GM23338 (cell line): ENCODE data around the gene SARS2. TPM values are rescaled to one million over a fixed set of nuclear protein-coding genes. Genes with fewer than 3 reads are reported as not detected.

Source experiments
- ATAC-seq: fragments of 200-7000 bp; cut with Tn5 transposase; 3 replicates; pipeline ENCODE4 v1.9.1; 2020
- DNase-seq: peaks from one replicate; pipeline ENCODE4 v3.0.0-alpha.2; 2015; ENCODE audit warnings: low spot score
- H2AFZ ChIP-seq: fragments of 200-600 bp; sonication (generic); 2 replicates; pipeline ENCODE4 v1.8.0; 2016; ENCODE audit warnings: antibody characterized with exemption, mild to moderate bottlenecking, moderate library complexity
- H3F3A ChIP-seq: fragments of 200-600 bp; sonication (generic); replicated peaks from 2 replicates; pipeline ENCODE4 v1.8.0; 2017; ENCODE audit warnings: antibody characterized with exemption, mixed run types, low read depth
- H3K27ac ChIP-seq: fragments of 200-600 bp; sonication (generic); 2 replicates; pipeline ENCODE4 v1.6.1; 2016; ENCODE audit warnings: low read depth
- H3K27me3 ChIP-seq: fragments of 200-600 bp; sonication (generic); 2 replicates; pipeline ENCODE4 v1.8.0; 2016; ENCODE audit warnings: mild to moderate bottlenecking, mixed run types, moderate library complexity; ENCODE audit not compliant: insufficient read depth
- H3K36me3 ChIP-seq: fragments of 200-600 bp; sonication (generic); 2 replicates; pipeline ENCODE4 v1.8.0; 2016; ENCODE audit warnings: mild to moderate bottlenecking; ENCODE audit not compliant: insufficient read depth
- H3K4me1 ChIP-seq: fragments of 200-600 bp; sonication (generic); 2 replicates; pipeline ENCODE4 v1.8.0; 2016; ENCODE audit warnings: mild to moderate bottlenecking, moderate library complexity; ENCODE audit not compliant: insufficient read depth
- H3K4me2 ChIP-seq: fragments of 200-600 bp; sonication (generic); 2 replicates; pipeline ENCODE4 v1.7.1; 2017; ENCODE audit warnings: mixed run types
- H3K4me3 ChIP-seq: fragments of 200-600 bp; sonication (generic); 2 replicates; pipeline ENCODE4 v1.6.1; 2016; ENCODE audit warnings: mixed run types
- H3K79me2 ChIP-seq: fragments of 200-600 bp; sonication (generic); replicated peaks from 2 replicates; pipeline ENCODE4 v1.8.0; 2017; ENCODE audit warnings: mild to moderate bottlenecking; ENCODE audit not compliant: insufficient read depth
- H3K9me2 ChIP-seq: fragments of 200-600 bp; sonication (generic); 2 replicates; pipeline ENCODE4 v1.8.0; 2017; ENCODE audit not compliant: insufficient read depth
- H4K20me1 ChIP-seq: fragments of 200-600 bp; sonication (generic); replicated peaks from 2 replicates; pipeline ENCODE4 v1.8.0; 2017; ENCODE audit warnings: mild to moderate bottlenecking; ENCODE audit not compliant: insufficient read depth
- H3K27ac Mint-ChIP-seq: 2 replicates; pipeline ENCODE4 v1.8.0; 2020; ENCODE audit warnings: inconsistent platforms, mild to moderate bottlenecking, moderate library complexity, mixed read lengths
- H3K27me3 Mint-ChIP-seq: 3 replicates; pipeline ENCODE4 v1.8.0; 2022; ENCODE audit warnings: low read depth, mild to moderate bottlenecking, moderate library complexity, mixed read lengths, inconsistent platforms; ENCODE audit not compliant: insufficient read depth, poor library complexity
- H3K36me3 Mint-ChIP-seq: 3 replicates; pipeline ENCODE4 v1.8.0; 2021; ENCODE audit warnings: low read depth, mild to moderate bottlenecking, inconsistent platforms, moderate library complexity, mixed read lengths
- H3K4me1 Mint-ChIP-seq: 3 replicates; pipeline ENCODE4 v1.8.0; 2020; ENCODE audit warnings: mild to moderate bottlenecking, inconsistent platforms, mixed read lengths
- H3K4me3 Mint-ChIP-seq: 3 replicates; pipeline ENCODE4 v1.8.0; 2021; ENCODE audit warnings: moderate library complexity, mild to moderate bottlenecking, inconsistent platforms, mixed read lengths
- H3K9me3 Mint-ChIP-seq: 3 replicates; pipeline ENCODE4 v1.8.0; 2020; ENCODE audit warnings: moderate library complexity, mild to moderate bottlenecking, inconsistent platforms, mixed read lengths
- EZH2 ChIP-seq: fragments of 200-600 bp; sonication (generic); IDR thresholded peaks from one replicate; pipeline ENCODE4 v1.8.0; 2017; ENCODE audit warnings: antibody characterized with exemption, mild to moderate bottlenecking, low read depth; ENCODE audit not compliant: unreplicated experiment
- JUNB ChIP-seq: IDR thresholded peaks from one replicate; pipeline ENCODE4 v1.6.1; 2016; ENCODE audit warnings: antibody characterized with exemption; ENCODE audit not compliant: unreplicated experiment
- NANOG ChIP-seq: IDR thresholded peaks from 2 replicates; pipeline ENCODE4 v1.6.1; 2016; ENCODE audit warnings: antibody characterized with exemption, borderline replicate concordance
- POLR2AphosphoS5 ChIP-seq: IDR thresholded peaks from 2 replicates; pipeline ENCODE4 v1.6.1; 2016; ENCODE audit warnings: antibody characterized with exemption, low read depth
- STAT1 ChIP-seq: IDR thresholded peaks from one replicate; pipeline ENCODE4 v1.6.1; 2016; ENCODE audit warnings: antibody characterized with exemption; ENCODE audit not compliant: unreplicated experiment
- ZNF114 ChIP-seq: fragments of 250-450 bp; sonication (Bioruptor Pico); IDR thresholded peaks from 2 replicates; pipeline ENCODE4 v1.5.0; 2020; ENCODE audit warnings: mild to moderate bottlenecking, moderate library complexity
- ZNF331 ChIP-seq: fragments of 250-450 bp; sonication (Bioruptor Pico); IDR thresholded peaks from 2 replicates; pipeline ENCODE4 v1.5.0; 2020; ENCODE audit warnings: low read depth, mild to moderate bottlenecking, moderate library complexity
- polyA plus RNA-seq: library from polyadenylated mRNA; unstranded; fragments of >200 nt; fragmentation: Nextera tagmentation; extraction: Ambion mirVana; gene quantifications from 2 replicates; pipeline ENCODE4 v1.2.1, GENCODE V29; 2016
- total RNA-seq: library from RNA; depleted of rRNA; stranded (reverse); fragments of >200 nt; shearing (Covaris generic); gene quantifications from 2 replicates; pipeline ENCODE4 v1.2.3, GENCODE V29; 2014
- TF ChIP-seq, protein P1 (sequence below), 2 experiments: fragments of 200-600 bp in 1 of 2; sonication (generic) in 1 of 2; conservative IDR thresholded peaks; 2 replicates each; pipeline versions ENCODE4 v1.5.1 to v1.6.1; 2016 to 2017; ENCODE audit warnings: antibody characterized with exemption in 2 of 2, low read depth in 2 of 2, mild to moderate bottlenecking in 2 of 2, moderate library complexity in 1 of 2
- TF ChIP-seq, protein P2 (sequence below): IDR thresholded peaks from 2 replicates; pipeline ENCODE4 v1.6.1; 2016; ENCODE audit warnings: antibody characterized with exemption
- TF ChIP-seq, protein P3 (sequence below): fragments of 250-450 bp; sonication (Bioruptor Pico); IDR thresholded peaks from 2 replicates; pipeline ENCODE4 v1.5.0; 2020; ENCODE audit warnings: mild to moderate bottlenecking, moderate library complexity
- TF ChIP-seq, protein P4 (sequence below): IDR thresholded peaks from one replicate; pipeline ENCODE4 v1.6.1; 2018; ENCODE audit warnings: antibody characterized with exemption; ENCODE audit not compliant: unreplicated experiment

SARS2 gene
- total and polyA plus RNA-seq, 2 experiments from 2014 or later: 70.6 to 75.7 TPM

DNA sequence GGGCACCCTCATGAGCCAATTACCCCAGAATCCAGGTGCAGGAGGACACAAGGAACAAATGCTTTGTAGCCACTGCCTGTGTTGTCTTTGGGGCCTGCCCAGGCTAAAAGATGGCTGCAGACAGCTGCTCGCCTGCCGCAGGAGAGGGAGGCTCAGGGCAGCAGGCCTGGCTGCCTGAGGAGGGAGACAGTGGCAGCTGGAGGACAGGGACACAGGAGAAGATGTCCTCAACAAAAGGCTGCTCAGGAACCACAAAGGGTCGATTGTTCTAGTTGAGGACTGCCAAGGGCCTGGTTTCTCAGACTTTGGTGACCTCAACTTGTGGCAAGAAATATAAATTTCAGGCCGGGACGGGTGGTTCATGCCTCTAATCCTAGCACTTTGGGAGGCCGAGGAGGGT, 38.8 kb downstream of the SARS2 start:
- H3K4me3 Mint-ChIP-seq: no peak overlapping the region
- Histone ChIP-seq H4K20me1 (no peaks in the 10 kb centered on the region), H3K36me3 (no peaks in the 10 kb centered on the region), H3K4me3 (no peak overlapping the region), H3F3A (no peaks in the 10 kb centered on the region), H2AFZ (no peak overlapping the region), H3K9me2 (no peaks in the 10 kb centered on the region), H3K4me2 (no peak overlapping the region), H3K27ac (no peak overlapping the region), H3K4me1 (no peaks in the 10 kb centered on the region), H3K27me3 (no peaks in the 10 kb centered on the region), H3K79me2 (no peaks in the 10 kb centered on the region)
- H3K27ac Mint-ChIP-seq: no peak overlapping the region
- no peak for ATAC-seq
- H3K9me3 Mint-ChIP-seq: no peaks in the 10 kb centered on the region; the same call in 2 of the 3 replicates
- H3K27me3 Mint-ChIP-seq: no peaks in the 10 kb centered on the region
- DNase-seq: no peak
- no peak for TF ChIP-seq NANOG
- no peak for TF ChIP-seq ZNF114 (CRISPR knock-in tag)
- TF ChIP-seq, protein P1, sequence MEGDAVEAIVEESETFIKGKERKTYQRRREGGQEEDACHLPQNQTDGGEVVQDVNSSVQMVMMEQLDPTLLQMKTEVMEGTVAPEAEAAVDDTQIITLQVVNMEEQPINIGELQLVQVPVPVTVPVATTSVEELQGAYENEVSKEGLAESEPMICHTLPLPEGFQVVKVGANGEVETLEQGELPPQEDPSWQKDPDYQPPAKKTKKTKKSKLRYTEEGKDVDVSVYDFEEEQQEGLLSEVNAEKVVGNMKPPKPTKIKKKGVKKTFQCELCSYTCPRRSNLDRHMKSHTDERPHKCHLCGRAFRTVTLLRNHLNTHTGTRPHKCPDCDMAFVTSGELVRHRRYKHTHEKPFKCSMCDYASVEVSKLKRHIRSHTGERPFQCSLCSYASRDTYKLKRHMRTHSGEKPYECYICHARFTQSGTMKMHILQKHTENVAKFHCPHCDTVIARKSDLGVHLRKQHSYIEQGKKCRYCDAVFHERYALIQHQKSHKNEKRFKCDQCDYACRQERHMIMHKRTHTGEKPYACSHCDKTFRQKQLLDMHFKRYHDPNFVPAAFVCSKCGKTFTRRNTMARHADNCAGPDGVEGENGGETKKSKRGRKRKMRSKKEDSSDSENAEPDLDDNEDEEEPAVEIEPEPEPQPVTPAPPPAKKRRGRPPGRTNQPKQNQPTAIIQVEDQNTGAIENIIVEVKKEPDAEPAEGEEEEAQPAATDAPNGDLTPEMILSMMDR (conservative IDR thresholded peaks at IDR 0.05; ENCODE audit: low read depth in 2 of 2): no peak
- TF ChIP-seq EZH2: no peak
- no peak for TF ChIP-seq STAT1
- TF ChIP-seq, protein P2, sequence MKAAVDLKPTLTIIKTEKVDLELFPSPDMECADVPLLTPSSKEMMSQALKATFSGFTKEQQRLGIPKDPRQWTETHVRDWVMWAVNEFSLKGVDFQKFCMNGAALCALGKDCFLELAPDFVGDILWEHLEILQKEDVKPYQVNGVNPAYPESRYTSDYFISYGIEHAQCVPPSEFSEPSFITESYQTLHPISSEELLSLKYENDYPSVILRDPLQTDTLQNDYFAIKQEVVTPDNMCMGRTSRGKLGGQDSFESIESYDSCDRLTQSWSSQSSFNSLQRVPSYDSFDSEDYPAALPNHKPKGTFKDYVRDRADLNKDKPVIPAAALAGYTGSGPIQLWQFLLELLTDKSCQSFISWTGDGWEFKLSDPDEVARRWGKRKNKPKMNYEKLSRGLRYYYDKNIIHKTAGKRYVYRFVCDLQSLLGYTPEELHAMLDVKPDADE: no peak
- TF ChIP-seq, protein P3, sequence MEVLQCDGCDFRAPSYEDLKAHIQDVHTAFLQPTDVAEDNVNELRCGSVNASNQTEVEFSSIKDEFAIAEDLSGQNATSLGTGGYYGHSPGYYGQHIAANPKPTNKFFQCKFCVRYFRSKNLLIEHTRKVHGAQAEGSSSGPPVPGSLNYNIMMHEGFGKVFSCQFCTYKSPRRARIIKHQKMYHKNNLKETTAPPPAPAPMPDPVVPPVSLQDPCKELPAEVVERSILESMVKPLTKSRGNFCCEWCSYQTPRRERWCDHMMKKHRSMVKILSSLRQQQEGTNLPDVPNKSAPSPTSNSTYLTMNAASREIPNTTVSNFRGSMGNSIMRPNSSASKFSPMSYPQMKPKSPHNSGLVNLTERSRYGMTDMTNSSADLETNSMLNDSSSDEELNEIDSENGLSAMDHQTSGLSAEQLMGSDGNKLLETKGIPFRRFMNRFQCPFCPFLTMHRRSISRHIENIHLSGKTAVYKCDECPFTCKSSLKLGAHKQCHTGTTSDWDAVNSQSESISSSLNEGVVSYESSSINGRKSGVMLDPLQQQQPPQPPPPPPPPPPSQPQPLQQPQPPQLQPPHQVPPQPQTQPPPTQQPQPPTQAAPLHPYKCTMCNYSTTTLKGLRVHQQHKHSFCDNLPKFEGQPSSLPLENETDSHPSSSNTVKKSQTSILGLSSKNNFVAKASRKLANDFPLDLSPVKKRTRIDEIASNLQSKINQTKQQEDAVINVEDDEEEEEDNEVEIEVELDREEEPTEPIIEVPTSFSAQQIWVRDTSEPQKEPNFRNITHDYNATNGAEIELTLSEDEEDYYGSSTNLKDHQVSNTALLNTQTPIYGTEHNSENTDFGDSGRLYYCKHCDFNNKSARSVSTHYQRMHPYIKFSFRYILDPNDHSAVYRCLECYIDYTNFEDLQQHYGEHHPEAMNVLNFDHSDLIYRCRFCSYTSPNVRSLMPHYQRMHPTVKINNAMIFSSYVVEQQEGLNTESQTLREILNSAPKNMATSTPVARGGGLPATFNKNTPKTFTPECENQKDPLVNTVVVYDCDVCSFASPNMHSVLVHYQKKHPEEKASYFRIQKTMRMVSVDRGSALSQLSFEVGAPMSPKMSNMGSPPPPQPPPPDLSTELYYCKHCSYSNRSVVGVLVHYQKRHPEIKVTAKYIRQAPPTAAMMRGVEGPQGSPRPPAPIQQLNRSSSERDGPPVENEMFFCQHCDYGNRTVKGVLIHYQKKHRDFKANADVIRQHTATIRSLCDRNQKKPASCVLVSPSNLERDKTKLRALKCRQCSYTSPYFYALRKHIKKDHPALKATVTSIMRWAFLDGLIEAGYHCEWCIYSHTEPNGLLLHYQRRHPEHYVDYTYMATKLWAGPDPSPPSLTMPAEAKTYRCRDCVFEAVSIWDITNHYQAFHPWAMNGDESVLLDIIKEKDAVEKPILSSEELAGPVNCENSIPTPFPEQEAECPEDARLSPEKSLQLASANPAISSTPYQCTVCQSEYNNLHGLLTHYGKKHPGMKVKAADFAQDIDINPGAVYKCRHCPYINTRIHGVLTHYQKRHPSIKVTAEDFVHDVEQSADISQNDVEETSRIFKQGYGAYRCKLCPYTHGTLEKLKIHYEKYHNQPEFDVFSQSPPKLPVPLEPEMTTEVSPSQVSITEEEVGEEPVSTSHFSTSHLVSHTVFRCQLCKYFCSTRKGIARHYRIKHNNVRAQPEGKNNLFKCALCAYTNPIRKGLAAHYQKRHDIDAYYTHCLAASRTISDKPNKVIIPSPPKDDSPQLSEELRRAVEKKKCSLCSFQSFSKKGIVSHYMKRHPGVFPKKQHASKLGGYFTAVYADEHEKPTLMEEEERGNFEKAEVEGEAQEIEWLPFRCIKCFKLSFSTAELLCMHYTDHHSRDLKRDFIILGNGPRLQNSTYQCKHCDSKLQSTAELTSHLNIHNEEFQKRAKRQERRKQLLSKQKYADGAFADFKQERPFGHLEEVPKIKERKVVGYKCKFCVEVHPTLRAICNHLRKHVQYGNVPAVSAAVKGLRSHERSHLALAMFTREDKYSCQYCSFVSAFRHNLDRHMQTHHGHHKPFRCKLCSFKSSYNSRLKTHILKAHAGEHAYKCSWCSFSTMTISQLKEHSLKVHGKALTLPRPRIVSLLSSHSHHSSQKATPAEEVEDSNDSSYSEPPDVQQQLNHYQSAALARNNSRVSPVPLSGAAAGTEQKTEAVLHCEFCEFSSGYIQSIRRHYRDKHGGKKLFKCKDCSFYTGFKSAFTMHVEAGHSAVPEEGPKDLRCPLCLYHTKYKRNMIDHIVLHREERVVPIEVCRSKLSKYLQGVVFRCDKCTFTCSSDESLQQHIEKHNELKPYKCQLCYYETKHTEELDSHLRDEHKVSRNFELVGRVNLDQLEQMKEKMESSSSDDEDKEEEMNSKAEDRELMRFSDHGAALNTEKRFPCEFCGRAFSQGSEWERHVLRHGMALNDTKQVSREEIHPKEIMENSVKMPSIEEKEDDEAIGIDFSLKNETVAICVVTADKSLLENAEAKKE (CRISPR knock-in tag): no peak
- no peak for TF ChIP-seq JUNB
- no peak for TF ChIP-seq ZNF331
- no peak for TF ChIP-seq POLR2AphosphoS5
- TF ChIP-seq, protein P4, sequence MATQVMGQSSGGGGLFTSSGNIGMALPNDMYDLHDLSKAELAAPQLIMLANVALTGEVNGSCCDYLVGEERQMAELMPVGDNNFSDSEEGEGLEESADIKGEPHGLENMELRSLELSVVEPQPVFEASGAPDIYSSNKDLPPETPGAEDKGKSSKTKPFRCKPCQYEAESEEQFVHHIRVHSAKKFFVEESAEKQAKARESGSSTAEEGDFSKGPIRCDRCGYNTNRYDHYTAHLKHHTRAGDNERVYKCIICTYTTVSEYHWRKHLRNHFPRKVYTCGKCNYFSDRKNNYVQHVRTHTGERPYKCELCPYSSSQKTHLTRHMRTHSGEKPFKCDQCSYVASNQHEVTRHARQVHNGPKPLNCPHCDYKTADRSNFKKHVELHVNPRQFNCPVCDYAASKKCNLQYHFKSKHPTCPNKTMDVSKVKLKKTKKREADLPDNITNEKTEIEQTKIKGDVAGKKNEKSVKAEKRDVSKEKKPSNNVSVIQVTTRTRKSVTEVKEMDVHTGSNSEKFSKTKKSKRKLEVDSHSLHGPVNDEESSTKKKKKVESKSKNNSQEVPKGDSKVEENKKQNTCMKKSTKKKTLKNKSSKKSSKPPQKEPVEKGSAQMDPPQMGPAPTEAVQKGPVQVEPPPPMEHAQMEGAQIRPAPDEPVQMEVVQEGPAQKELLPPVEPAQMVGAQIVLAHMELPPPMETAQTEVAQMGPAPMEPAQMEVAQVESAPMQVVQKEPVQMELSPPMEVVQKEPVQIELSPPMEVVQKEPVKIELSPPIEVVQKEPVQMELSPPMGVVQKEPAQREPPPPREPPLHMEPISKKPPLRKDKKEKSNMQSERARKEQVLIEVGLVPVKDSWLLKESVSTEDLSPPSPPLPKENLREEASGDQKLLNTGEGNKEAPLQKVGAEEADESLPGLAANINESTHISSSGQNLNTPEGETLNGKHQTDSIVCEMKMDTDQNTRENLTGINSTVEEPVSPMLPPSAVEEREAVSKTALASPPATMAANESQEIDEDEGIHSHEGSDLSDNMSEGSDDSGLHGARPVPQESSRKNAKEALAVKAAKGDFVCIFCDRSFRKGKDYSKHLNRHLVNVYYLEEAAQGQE: no peak
- 0 out of 3 replicates have a peak, but pooled peaks cover 3% of the 10 kb centered on the region for H3K36me3 Mint-ChIP-seq
- peaks cover 3% of the 10 kb centered on the region; the same call in 2 of the 3 replicates for H3K4me1 Mint-ChIP-seq
